CD4-positive, alpha-beta T cell treated with Interleukin-21 for 1 hour (primary cell): Measurements from ENCODE around the gene TTC22.
A peak's percentile ranks its signal among the peaks of the same experiment; 100 is the strongest.

Experiments used
- DNase-seq: peaks from one replicate; pipeline ENCODE4 v3.0.0-alpha.2; 2020

TTC22 gene

GRCh38 chr1:54806931-54807611 is 5.9 kb upstream of the TTC22 start:
- peak; percentile 59 for DNase-seq

GRCh38 chr1:54805981-54806381 is 4.9 kb upstream of the TTC22 start:
- DNase-seq: no peak

GRCh38 chr1:54805466-54805865 is 4.3 kb upstream of the TTC22 start:
- DNase-seq: no peak

- DNase-seq: no peak
Observed at GRCh38 chr1:54804471-54805132, 3.5 kb upstream of the TTC22 start.

GRCh38 chr1:54803761-54804470 is 2.8 kb upstream of the TTC22 start:
- no peak for DNase-seq

GRCh38 chr1:54800041-54800898 is 853 bp downstream of the TTC22 start:
- DNase-seq: no peak

- no peak for DNase-seq
Observed at GRCh38 chr1:54798769-54799641, 2.1 kb downstream of the TTC22 start.

GRCh38 chr1:54798206-54798605 is 2.9 kb downstream of the TTC22 start:
- no peak for DNase-seq

GRCh38 chr1:54796902-54797301 is 4.2 kb downstream of the TTC22 start:
- no peak for DNase-seq

- DNase-seq: no peak
Observed at GRCh38 chr1:54795841-54796468, 5.2 kb downstream of the TTC22 start.

GRCh38 chr1:54795356-54795665 is 5.8 kb downstream of the TTC22 start:
- no peak for DNase-seq

GRCh38 chr1:54794451-54795355 is 6.4 kb downstream of the TTC22 start:
- DNase-seq: no peak

- no peak for DNase-seq
Observed at GRCh38 chr1:54792686-54793282, 8.3 kb downstream of the TTC22 start.

GRCh38 chr1:54791880-54792522 is 9.1 kb downstream of the TTC22 start:
- DNase-seq: peak; percentile 39

- no peak for DNase-seq
Observed at GRCh38 chr1:54788459-54788858, 12.7 kb downstream of the TTC22 start.

GRCh38 chr1:54787604-54788003 is 13.5 kb downstream of the TTC22 start:
- DNase-seq: no peak

GRCh38 chr1:54786778-54787177 is 14.3 kb downstream of the TTC22 start:
- no peak for DNase-seq

GRCh38 chr1:54784066-54784465 is 17.1 kb downstream of the TTC22 start:
- DNase-seq: no peak

- DNase-seq: no peak
Observed at GRCh38 chr1:54782588-54782987, 18.5 kb downstream of the TTC22 start.

GRCh38 chr1:54782156-54782555 is 19.0 kb downstream of the TTC22 start:
- no peak for DNase-seq
